ENCODE measurements around the gene ADAM30. TPM values are rescaled to one million over a fixed set of nuclear protein-coding genes. Genes with fewer than 3 reads are reported as not detected.

The ADAM30 gene
- total RNA-seq, 1 experiment from 2014 or later: not detected

GRCh38 chr1:119906927-119907652 lies 10.8 kb upstream of the ADAM30 start:
- in situ Hi-C loops (cut with HindIII; ENCODE audit: low pct_unique_long_range_greater_than_20kb, low sequenced_read_pairs): no loop called here

GRCh38 chr1:119903443-119903835 lies 7.1 kb upstream of the ADAM30 start:
- Histone ChIP-seq H3K9me3 (ENCODE audit: control insufficient read depth, insufficient read depth, low read depth, low read length) (no peaks in the 10 kb centered on the region), H3K27ac (ENCODE audit: low read length) (no peak overlapping the region), H3K27me3 (ENCODE audit: control insufficient read depth, insufficient read depth, low read length) (peaks cover 29% of the 10 kb centered on the region), H3K36me3 (ENCODE audit: control insufficient read depth, insufficient read depth, low read length) (no peaks in the 10 kb centered on the region), H3K4me1 (ENCODE audit: control insufficient read depth, insufficient read depth, low read length) (no peaks in the 10 kb centered on the region), H3K4me3 (ENCODE audit: low read depth in 2 of 2, low read length in 2 of 2) (no peak overlapping the region)
- no peak for DNase-seq (ENCODE audit: low read depth, low spot score)
- intact Hi-C loops (cut with micrococcal nuclease; ENCODE audit: unreplicated experiment) (no loop called here), in situ Hi-C loops (cut with HindIII; ENCODE audit: low pct_unique_long_range_greater_than_20kb, low sequenced_read_pairs) (no loop called here)
- no peak for TF ChIP-seq POLR2AphosphoS5 (IDR thresholded peaks at IDR 0.05; ENCODE audit: low read depth, low read length)
- no peak for TF ChIP-seq SIN3A (IDR thresholded peaks at IDR 0.05; ENCODE audit: borderline replicate concordance, insufficient read depth, low read depth, low read length)
- TF ChIP-seq TCF7L2 (IDR thresholded peaks at IDR 0.05; ENCODE audit: low read depth, low read length): no peak
- no peak for TF ChIP-seq REST (IDR thresholded peaks at IDR 0.05; ENCODE audit: insufficient read depth in 1 of 2, low read depth in 2 of 2, low read length in 1 of 2)
- ChIA-PET CTCF (no interaction called here), POLR2A (no interaction called here)
- no peak for ATAC-seq
- no TSS peak for BruUV-seq (replicated peaks)

More at GRCh38 chr1:119906927-119907652, 10.8 kb upstream of the ADAM30 start:
- intact Hi-C loops (cut with micrococcal nuclease; ENCODE audit: unreplicated experiment): no loop called here
- no peak for TF ChIP-seq CTCF (IDR thresholded peaks at IDR 0.05)
- TF ChIP-seq SIN3A (IDR thresholded peaks at IDR 0.05; ENCODE audit: borderline replicate concordance, insufficient read depth, low read depth, low read length): no peak
- no peak for TF ChIP-seq REST (IDR thresholded peaks at IDR 0.05; ENCODE audit: insufficient read depth in 1 of 2, low read depth in 2 of 2, low read length in 1 of 2)
- TF ChIP-seq TCF7L2 (IDR thresholded peaks at IDR 0.05; ENCODE audit: low read depth, low read length): no peak
- no peak for TF ChIP-seq POLR2AphosphoS5 (IDR thresholded peaks at IDR 0.05; ENCODE audit: low read depth, low read length)
- ChIA-PET POLR2A (no interaction called here), CTCF (no interaction called here)
- Histone ChIP-seq H3K27ac (ENCODE audit: low read length) (no peak overlapping the region), H3K27me3 (ENCODE audit: control insufficient read depth, insufficient read depth, low read length) (peaks cover 13% of the 10 kb centered on the region), H3K9me3 (ENCODE audit: control insufficient read depth, insufficient read depth, low read depth, low read length) (no peaks in the 10 kb centered on the region), H3K4me3 (ENCODE audit: low read depth in 2 of 2, low read length in 2 of 2) (no peak overlapping the region), H3K4me1 (ENCODE audit: control insufficient read depth, insufficient read depth, low read length) (no peaks in the 10 kb centered on the region), H3K36me3 (ENCODE audit: control insufficient read depth, insufficient read depth, low read length) (no peaks in the 10 kb centered on the region; the same call in 1 of the 2 replicates)
- ATAC-seq: peak; percentile 42; the same call in 1 of the 2 replicates
- no peak for DNase-seq (ENCODE audit: low read depth, low spot score)
- BruUV-seq (replicated peaks): no TSS peak
